Right lobe of liver (tissue), 6 donors: ENCODE measurements around the gene CDYL2. TPM values are rescaled to one million over a fixed set of nuclear protein-coding genes. Genes with fewer than 3 reads are reported as not detected.

Experiments used
- ATAC-seq, 4 donors: fragments of 200-7000 bp; cut with Tn5 transposase; one replicate each; pipeline ENCODE4 v1.9.1; 2020; ENCODE audit warnings: mild to moderate bottlenecking in 4 of 4, moderate library complexity in 4 of 4
- DNase-seq, 3 donors: peaks; one replicate each; pipeline ENCODE4 v3.0.0-alpha.2; 2020
- H3K27ac ChIP-seq, 3 donors: fragments of 200-600 bp; one replicate each; pipeline ENCODE4 v1.8.0; 2022
- H3K27me3 ChIP-seq, 2 donors: fragments of 200-600 bp; one replicate each; pipeline ENCODE4 v1.8.0; 2022
- H3K36me3 ChIP-seq, 4 donors: fragments of 200-600 bp; sonication (generic) in 1 of 4; one replicate each; pipeline versions ENCODE4 v1.5.1 to v1.8.0; 2017 to 2022; ENCODE audit warnings: control low read depth in 1 of 4
- H3K4me1 ChIP-seq, 4 donors: fragments of 200-600 bp; sonication (generic) in 1 of 4; one replicate each; pipeline versions ENCODE4 v1.5.1 to v1.8.0; 2017 to 2022; ENCODE audit warnings: control low read depth in 1 of 4
- H3K4me3 ChIP-seq, 3 donors: fragments of 200-600 bp; one replicate each; pipeline ENCODE4 v1.8.0; 2022
- H3K9me3 ChIP-seq, 4 donors: fragments of 200-600 bp; sonication (generic) in 1 of 4; one replicate each; pipeline versions ENCODE4 v1.5.1 to v1.8.0; 2017 to 2022; ENCODE audit warnings: control low read depth in 1 of 4
- POLR2A ChIP-seq: fragments of 450-650 bp; IDR thresholded peaks from one replicate; pipeline ENCODE4 v1.6.1; 2017; ENCODE audit warnings: antibody characterized with exemption, mild to moderate bottlenecking
- WGBS: methylation state at CpG from one replicate; pipeline ENCODE4 v1.1.6; 2018; ENCODE audit warnings: low coverage, low lambda C conversion rate; ENCODE audit not compliant: insufficient coverage; ENCODE audit errors: missing lambda C conversion rate; 5-methylcytosine and 5-hydroxymethylcytosine counted together
- intact Hi-C, 2 donors: fragments of 100-400 bp; cut with DNase I; formaldehyde crosslinking; loops; one replicate each; pipeline versions ENCODE4 v1.11.2 to v1.14.1; 2022
- total RNA-seq, 6 experiments: library from RNA; depleted of rRNA in 2 of 6; stranded (reverse); fragments of >200 nt in 2 of 6; fragmentation: NEBNext Ultra II Directional in 3 of 6; extraction: Animal tissue kit (Norgen Biotek cat#: 25700) in 3 of 6; gene quantifications; one replicate each; pipeline versions ENCODE4 v1.1.0 to v1.2.4, GENCODE V29; 2016 to 2023
- TF ChIP-seq, protein P1 (sequence below), 4 donors: fragments of 200-600 bp in 3 of 4; fragments of 450-650 bp in 1 of 4; IDR thresholded peaks; one replicate each; pipeline versions ENCODE4 v1.5.1 to v1.8.0; 2016 to 2022; ENCODE audit warnings: antibody characterized with exemption in 4 of 4, mild to moderate bottlenecking in 2 of 4
- donor health status: DM: no; HTN: yes; CAD: no.
- donor health status: DM: no; HTN: no; CAD: no.
- donor health status: DM: no; HTN: no; CAD: no.
- donor health status: DM: no; HTN: yes; CAD: no.
- donor health status: DM: no; HTN: yes; CAD: no.

Gene CDYL2
- total RNA-seq, 6 experiments from 2014 or later = 2.2 to 12.7 (median 6.3) TPM

DNA sequence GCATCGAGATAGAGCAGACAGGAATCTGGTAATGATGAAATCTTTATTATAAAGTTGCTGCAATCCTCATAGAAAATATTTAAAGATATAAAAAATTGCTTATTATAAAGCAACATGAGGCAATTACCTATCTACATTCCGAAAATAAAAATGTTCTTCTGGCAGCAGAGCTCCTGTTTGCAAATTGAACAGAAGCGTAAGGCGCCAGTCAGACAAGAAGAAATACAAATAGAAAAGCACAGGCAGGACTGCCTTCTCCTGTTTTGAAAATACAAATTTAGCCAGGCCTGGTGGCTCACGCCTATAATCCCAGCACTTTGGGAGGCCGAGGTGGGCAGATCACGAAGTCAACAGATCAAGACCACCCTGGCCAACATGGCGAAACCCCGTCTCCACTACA is 95.6 kb downstream of the CDYL2 start:
- Histone ChIP-seq H3K4me1 (no peaks in the 10 kb centered on the region), H3K36me3 (no peaks in the 10 kb centered on the region), H3K9me3 (no peaks in the 10 kb centered on the region), H3K4me3 (no peak overlapping the region), H3K27ac (no peak overlapping the region), H3K27me3 (no peaks in the 10 kb centered on the region)
- ATAC-seq (no peak), DNase-seq (no peak)
- WGBS = 87% methylated on average over 9 of the region's 9 CpGs
- intact Hi-C loops = no loop called here
- no peak for TF ChIP-seq POLR2A
- TF ChIP-seq, protein P1, sequence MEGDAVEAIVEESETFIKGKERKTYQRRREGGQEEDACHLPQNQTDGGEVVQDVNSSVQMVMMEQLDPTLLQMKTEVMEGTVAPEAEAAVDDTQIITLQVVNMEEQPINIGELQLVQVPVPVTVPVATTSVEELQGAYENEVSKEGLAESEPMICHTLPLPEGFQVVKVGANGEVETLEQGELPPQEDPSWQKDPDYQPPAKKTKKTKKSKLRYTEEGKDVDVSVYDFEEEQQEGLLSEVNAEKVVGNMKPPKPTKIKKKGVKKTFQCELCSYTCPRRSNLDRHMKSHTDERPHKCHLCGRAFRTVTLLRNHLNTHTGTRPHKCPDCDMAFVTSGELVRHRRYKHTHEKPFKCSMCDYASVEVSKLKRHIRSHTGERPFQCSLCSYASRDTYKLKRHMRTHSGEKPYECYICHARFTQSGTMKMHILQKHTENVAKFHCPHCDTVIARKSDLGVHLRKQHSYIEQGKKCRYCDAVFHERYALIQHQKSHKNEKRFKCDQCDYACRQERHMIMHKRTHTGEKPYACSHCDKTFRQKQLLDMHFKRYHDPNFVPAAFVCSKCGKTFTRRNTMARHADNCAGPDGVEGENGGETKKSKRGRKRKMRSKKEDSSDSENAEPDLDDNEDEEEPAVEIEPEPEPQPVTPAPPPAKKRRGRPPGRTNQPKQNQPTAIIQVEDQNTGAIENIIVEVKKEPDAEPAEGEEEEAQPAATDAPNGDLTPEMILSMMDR (IDR thresholded peaks at IDR 0.05) = no peak

DNA sequence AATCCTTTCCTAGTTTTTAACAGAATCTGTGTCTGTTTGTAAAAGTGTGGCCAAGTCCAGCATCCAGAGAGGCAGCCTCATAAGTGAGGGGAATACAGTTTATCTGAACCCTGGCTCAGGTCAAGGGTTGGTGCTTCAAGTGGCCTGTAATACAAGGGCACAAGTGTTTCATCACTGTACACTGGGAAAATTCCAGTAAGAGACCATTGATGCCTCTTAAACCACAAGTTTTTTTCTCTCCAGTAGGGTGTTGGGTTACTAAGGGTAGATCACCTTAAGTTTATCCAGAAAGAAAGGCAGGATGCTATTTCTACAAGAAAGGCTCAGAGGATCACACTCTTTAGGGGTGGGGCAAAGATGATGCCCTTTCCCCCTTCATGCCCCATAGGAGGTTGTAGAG is 96.7 kb downstream of the CDYL2 start:
- no peak overlapping the region for H3K27ac ChIP-seq
- ATAC-seq (no peak), DNase-seq (no peak)
- no peak overlapping the region for H3K4me3 ChIP-seq
- H3K27me3 ChIP-seq = no peaks in the 10 kb centered on the region
- no peaks in the 10 kb centered on the region for H3K36me3 ChIP-seq
- no peaks in the 10 kb centered on the region for H3K4me1 ChIP-seq
- no peak for TF ChIP-seq POLR2A
- TF ChIP-seq, protein P1 (IDR thresholded peaks at IDR 0.05) = no peak
- intact Hi-C loops = no loop called here
- H3K9me3 ChIP-seq = no peaks in the 10 kb centered on the region

DNA sequence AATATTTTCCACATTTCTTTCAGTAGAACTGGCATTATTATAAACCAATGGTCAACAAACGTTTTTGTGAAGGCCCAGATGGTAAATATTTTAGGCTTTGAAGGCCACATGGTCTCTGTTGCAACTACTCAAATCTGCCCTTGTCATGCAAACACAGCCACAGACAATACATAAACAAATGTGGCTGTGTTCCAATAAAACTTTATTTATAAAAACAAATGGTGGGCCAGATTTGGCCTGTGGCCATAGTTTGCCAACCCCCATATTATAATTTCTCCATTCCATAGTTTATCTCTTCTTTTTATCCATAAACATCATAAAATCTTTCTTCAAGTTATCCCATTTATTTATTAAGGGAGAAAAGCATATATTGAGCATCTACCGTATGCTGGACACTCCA is 98.8 kb downstream of the CDYL2 start:
- 60% methylated on average over 2 of the region's 2 CpGs for WGBS
- H3K27me3 ChIP-seq = no peaks in the 10 kb centered on the region
- DNase-seq = no peak
- no peaks in the 10 kb centered on the region for H3K36me3 ChIP-seq
- H3K4me3 ChIP-seq = no peak overlapping the region
- H3K27ac ChIP-seq = no peak overlapping the region
- intact Hi-C loops = no loop called here
- H3K9me3 ChIP-seq = no peaks in the 10 kb centered on the region
- no peaks in the 10 kb centered on the region for H3K4me1 ChIP-seq
- ATAC-seq = no peak
- TF ChIP-seq POLR2A = no peak
- TF ChIP-seq, protein P1 (IDR thresholded peaks at IDR 0.05) = no peak

DNA sequence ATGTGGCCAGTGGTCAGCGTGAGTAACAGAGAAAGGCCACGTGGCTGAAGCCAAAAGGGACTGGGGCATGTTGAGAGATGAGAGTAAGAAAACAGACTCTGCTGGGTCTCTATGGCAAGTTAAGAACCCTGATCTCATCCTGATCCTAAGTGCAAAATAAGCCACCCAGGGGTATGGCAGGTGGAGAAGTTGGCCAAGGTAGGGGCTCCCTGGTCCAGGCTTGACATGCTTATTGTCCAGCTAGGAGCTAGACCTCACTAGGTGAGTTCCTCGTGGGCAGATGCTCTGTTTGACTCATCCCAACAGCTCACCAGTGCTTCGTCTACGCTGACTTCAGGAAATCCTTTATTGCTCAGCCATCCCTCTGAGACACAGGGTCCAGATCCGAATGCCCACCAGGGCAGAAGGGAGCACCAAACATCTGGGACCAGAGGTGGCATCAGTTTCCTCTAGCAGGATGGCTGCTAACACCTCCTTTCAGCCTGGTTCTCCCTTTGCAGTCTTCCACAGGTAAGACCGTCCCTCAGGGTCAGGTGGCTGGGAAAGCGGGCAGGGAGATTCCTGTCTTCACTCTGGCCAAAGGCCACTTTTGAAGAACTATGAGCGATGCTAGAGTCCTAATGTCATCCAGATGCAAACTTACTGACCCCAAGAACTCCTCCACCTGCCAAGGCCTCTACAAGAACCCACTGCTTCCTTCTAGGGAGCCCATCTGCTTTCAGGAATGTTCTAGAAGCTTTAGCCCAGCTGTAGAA is 99.5 kb downstream of the CDYL2 start:
- no peak for DNase-seq
- WGBS = 100% methylated on average over 4 of the region's 9 CpGs
- H3K27ac ChIP-seq = no peak overlapping the region

More for the DNA sequence above, 99.5 kb downstream of the CDYL2 start:
- intact Hi-C loops = no loop called here
- no peak for ATAC-seq
- Histone ChIP-seq H3K4me1 (no peaks in the 10 kb centered on the region), H3K9me3 (no peaks in the 10 kb centered on the region), H3K27me3 (no peaks in the 10 kb centered on the region), H3K36me3 (no peaks in the 10 kb centered on the region), H3K4me3 (no peak overlapping the region)
- TF ChIP-seq, protein P1 (IDR thresholded peaks at IDR 0.05) = no peak
